Femur (tissue), 1 donor: ENCODE data around the gene PAEP.

ENCODE experiments used
- DNase-seq: peaks from one replicate; pipeline ENCODE4 v3.0.0-alpha.2; 2017

PAEP gene

DNA sequence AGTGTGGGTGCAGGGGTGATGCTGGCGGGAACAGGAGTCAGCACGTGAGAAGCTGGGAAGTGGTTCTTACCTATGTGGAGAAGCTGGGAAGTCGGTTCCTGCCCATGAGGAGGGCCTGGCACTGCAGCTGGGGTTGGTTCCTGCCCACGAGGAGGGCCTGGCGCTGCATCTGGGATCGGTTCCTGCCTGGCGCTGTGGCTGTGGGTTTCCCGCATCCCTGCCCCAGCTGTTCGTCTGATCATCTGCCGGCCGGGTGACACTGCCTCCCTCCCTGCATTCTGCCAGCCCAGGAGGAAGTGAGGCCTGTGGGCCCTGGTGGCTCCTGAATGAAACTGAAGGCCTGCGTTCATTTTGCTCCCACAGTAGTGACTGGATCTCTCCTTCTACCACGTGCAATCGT is 10.5 kb upstream of the PAEP start:
- DNase-seq: peak; percentile 16

DNA sequence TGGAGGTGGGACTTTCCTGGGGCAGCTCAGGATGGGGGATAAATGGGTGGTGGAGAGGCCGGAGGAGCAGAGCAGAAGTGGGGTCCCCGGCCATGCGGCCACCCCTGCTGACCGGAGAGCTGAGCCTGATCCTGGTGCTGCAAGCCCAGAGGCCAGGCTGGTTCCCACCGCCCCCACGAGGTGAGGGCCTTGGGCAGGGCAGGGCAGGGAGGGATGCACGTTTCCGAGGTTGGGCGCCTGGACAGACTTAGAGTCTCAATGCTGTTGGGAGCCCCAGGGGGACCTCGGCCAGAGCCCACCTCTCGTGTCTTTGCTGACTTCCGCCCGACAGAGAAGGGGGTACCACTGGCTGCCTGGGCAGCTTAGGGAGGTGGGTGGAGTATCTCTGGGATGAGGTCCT is 10.1 kb upstream of the PAEP start:
- no peak for DNase-seq

DNA sequence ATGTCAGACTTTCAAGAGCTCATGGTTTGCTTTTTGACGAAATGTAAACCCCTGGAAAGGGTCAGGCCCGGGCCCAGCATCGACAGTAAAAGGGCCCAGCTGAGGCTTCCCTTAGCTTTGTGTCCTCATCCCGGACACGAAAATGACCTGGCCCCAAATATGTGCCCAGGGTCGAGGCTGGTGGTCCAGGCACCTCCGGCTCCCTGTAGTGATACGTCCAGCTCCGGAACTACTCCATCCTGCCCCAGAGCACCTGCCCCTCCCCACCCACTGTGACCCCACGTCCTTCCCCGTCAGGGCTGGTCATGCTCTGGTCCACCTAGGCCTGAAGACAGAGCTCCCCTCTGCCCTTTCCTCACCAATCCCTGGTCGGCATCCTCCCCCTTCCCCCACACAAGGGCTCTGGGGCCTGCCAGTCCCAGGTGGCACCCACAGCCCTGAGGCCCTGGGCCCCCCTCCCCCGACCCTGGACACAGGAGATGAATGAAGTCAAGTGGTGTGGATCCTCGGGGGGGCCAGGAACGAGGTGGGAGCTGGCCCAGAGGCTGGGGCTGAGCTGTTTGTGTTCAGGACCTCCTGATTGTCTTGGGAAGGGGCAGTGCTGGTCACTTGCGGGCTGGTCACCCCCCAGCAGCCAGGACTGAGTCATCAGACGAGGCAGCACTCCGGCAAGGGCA is 9.4 kb upstream of the PAEP start:
- no peak for DNase-seq

DNA sequence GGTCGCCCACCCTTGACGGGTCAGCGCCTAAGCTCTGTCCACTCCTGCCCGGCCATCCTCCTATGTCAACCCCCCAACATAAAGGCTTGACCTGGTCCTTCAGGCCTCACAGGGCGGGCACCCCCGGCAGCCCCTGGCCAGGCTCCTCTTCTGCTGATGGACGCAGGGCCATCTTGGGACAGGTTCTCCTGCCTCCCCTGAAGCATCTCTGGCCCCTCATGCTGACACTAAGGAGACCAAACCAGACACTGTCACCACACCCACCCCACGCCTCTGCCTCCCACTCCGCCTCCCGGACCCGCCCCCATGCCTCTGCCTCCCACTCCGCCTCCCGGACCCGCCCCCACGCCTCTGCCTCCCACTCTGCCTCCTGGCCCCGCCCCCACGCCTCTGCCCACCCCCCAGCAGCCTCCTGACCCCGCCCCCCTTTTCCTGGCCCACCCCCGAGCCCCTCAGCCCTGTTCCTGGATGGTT is 8.8 kb upstream of the PAEP start:
- DNase-seq: no peak

DNA sequence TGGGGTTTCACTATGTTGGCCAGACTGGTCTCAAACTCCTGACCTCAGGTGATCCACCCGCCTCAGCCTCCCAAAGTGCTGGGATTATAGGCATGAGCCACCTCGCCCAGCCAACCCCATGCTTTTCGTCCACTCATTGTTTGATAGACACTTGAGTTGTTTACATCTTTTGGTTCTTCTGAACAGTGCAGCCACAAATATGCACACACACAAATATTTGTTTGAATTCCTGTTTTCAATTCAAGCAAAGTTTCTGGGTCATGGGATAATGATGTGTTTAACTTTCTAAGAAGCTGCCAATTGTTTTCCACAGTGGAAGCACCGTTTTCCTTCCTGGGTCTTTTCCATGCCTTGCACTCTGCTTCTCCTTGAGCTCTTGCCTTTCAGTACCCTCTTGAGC is 6.8 kb upstream of the PAEP start:
- DNase-seq: no peak

DNA sequence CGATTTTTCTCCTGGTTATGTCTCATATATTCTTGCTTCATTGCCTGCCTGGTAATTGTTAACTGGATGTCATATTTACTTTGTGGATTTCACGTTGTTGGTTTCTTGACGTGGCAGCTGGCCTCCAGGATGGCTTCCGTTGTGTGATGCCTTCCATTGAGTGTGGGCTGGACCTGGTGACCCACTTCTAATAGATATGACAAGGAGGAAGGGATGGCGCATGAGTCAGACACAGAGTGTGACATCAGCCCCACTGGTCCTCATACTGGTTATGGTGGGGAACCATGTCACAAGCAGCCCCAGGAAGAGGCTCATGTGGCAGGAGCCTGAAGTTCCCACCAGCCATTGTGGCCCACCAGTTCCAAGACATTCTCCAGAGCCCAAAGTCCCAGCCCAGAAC is 6.4 kb upstream of the PAEP start:
- no peak for DNase-seq

DNA sequence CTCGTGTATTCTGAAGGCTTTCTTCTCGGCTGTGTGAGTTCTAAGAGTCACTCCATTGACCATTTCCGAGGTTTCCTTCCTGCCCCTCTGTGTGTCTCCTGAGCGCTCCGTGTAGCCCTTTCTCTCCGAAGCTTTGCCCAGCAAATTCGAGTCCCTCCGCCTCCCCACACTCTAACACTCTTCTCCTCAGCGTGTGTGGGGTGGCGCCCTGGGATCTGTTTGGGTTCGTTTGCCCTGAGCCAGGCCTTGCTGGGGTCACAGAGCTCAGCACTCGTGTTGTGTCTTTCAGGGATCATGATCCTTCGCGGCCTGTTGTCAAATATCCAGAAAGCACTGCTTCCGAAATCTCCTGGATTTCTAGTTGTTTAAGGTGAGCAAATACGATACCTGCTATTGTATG is 5.6 kb upstream of the PAEP start:
- DNase-seq: no peak

DNA sequence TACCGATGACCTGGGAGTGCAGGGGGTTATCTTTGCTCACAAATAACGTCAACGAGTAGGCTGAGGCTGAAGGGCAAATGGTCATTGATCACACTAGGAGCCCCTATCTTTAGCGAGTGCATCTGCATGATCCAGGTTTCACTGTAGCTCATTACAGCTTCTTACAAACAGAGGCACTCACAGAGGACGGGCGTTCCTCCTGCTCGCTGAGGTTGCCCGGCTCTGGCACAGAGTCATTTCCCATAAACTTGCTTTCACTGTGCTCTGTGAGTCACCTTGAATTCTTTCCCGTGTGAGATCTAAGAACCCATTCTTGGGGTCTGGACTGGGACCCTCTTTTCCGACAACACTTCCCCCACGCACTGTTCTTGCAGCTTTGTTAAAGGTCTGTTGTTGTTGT is 1.9 kb upstream of the PAEP start:
- no peak for DNase-seq

DNA sequence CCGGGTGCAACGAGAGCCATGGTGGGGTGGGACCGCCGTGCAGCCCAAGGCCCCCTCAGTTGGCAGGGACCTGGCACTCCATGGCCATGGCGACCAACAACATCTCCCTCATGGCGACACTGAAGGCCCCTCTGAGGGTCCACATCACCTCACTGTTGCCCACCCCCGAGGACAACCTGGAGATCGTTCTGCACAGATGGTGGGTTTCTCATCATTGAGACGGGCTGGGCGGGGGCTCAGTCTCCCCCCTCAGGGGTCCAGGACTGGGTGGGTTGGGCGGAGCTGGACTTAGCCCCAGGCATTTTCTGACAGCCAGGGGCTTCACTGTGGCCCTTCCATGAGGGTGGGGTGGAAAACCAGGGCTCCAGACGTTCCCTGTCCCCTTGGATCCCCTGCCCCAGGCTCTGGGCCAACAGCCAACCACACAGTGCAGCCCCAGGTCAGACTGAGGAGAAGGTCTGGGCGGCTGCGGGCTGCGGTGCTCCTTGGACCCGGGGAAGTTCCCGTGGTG is 734 bp downstream of the PAEP start:
- no peak for DNase-seq

DNA sequence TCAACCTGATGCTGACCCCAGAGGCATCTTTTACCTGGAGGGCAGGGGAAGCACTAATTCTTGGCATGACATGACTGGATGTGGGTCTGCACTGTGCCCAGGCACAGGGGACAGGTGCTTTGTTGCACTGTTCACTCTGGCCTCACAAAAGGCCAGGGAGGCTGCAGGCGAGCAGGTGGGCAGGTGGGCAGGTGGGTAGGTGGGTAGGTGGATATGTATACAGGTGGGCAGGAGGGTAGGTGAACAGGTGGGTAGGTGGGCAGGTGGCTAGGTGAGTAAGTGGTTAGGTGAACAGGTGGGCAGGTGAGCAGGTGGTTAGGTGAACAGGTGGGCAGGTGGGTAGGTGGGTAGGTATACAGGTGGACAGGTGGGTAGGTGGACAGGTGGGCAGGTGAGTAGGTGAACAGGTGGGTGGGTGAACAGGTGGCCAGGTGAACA is 1.5 kb downstream of the PAEP start:
- DNase-seq: no peak

DNA sequence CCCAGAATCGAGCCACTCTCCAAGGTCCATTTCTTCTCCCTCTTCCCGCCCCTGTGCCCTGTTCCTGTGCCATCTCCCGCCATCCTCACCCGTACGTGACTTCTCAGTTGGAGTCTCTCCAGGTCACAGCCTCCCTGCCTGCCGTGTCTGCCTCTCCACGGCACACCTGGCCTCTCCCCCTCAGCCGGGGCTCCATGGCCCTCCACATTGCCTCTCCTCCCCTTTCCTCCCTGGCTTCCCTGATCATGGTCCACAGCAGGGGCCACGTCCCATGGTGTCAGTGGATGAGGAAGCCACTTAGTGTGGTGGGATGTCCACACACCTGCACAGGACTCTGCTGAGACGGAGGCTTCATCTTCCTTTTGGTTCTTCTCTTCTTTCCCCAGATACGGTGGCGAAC is 2.3 kb downstream of the PAEP start:
- no peak for DNase-seq

DNA sequence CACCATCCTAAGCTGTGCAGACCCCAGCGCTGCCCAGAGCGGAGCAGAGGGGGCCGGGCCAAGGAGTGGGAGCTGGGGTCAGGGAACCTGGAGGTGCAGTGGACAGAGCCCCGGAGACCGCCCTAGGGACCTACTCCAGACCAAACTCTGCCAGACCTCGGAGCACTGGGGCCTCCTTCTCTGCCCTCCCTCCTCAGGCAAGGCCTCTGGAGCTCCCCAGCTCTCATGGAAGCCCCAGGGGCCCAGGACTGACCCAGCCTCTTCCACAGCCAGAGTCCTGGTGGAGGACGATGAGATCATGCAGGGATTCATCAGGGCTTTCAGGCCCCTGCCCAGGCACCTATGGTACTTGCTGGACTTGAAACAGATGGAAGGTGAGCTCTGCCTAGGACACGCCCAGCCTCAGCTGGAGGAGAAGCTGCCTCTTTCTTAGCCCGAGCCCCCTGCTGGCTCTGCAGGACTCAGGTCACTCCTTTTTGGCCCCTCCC is 3.6 kb downstream of the PAEP start:
- no peak for DNase-seq

DNA sequence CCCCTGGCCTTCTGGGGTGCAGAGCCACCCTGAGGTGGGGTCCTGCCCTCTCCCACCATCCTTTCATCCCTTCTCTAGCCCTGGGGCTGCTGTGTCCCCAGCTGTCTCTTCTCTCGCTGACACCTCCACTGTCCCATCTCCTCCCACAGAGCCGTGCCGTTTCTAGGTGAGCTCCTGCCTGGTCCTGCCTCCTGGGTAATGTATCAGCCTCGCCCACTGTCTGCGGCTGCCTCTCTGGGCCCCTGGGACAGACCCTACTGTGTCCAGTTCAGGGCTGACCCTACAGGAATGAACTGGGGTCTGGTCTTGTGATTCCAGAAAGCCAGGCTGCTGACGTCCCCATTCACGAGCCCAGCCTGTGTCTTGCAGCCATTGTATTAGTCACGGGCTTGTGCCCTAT is 4.1 kb downstream of the PAEP start:
- no peak for DNase-seq

DNA sequence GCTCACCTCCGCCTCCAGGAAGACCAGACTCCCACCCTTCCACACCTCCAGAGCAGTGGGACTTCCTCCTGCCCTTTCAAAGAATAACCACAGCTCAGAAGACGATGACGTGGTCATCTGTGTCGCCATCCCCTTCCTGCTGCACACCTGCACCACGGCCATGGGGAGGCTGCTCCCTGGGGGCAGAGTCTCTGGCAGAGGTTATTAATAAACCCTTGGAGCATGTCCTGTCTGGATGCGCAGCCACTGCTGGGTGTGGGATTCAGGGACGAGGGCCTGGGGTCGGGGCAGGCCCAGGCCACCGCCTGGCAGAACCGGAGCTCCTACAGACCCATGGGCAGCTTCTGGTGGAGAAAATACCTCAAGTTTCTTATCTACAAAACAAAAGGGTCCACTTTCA is 5.0 kb downstream of the PAEP start:
- DNase-seq: no peak

DNA sequence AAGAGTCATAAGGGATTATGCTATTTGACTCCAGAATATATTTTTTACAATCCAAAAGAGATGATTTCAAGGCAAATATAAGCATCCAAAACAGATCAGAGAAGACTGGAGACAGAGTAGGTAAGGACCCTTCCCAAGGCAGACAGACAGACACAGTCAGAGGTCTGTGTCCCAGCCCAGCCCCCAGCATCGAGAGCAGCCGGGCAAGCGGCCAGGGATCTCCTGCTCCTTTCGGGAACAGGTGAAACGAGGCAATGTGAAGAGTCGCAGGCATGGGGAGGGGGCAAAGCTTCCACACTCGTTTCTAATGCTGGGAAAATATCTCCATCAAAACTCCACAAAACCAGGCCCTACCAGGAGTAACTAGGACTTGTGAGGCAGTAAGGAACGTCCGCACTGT is 5.8 kb downstream of the PAEP start:
- DNase-seq: no peak

DNA sequence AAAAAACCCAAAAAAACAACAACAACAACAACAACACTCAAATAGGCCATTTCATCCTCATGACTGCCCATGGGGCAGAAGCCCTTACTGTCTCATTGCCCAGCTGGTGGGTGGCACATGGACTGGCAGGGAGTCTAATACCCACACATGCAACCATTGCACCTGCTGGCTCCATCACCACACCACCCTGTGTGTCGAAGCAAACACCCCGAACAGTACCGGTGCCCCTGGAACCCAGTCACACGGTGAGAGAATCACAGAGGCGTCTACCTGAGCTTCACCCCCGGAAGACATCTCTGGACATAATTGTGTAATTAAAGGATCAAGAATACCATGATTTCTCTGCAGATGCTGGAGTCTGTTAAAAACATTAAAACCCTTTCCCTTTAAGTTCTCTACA is 6.5 kb downstream of the PAEP start:
- no peak for DNase-seq

DNA sequence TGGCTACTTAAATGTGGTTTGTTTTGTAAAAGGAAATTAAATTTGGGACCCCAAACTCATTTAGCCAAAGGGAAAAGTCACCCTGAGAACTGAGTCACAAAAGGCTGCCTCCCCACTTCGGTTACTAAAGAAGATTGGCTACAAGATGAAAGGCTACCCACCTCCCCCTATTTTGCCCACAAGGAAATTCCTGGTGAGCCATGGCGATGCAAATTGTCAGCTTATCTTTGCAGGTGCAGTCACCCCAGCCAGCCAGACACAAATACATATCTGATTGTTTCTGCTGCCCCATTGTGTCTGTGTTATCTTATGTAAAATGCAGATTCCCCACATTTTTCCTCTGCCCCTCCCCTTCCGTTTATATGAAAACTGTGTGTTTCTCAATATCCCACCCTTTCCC is 8.9 kb downstream of the PAEP start:
- DNase-seq: no peak

DNA sequence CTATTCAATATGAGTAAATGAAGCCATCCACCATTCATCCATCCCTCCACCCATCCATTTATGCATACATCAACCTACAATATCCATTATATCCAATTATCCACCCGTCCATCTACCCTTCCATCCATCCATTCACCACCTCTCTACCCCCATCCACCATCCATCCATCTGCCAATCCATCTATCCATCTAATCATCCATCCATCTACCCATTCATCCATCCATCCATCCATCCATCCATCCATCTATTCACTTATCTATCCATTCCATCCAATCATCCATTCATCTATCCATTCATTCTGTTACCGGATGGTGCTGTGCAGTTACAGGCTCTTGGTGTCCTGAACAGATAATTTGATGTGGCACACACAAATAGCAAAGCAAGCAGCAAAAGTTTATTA is 10.7 kb downstream of the PAEP start:
- no peak for DNase-seq

DNA sequence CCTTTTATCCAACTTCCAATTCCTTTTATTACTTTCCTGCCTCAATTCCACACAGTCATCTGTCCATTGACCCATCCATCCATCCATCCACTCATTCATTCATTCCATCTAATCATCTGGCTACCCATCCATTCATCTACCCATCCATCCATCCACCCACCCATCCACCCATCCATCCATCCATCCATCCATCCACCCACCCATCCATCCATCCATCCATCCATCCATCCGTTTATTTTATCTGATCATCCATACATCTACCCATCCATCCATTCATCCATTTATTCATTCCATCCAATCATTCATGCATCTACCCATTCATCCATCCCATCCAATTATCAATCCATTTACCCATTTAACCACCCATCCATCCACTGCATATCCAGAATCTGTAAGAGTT is 11.6 kb downstream of the PAEP start:
- DNase-seq: no peak

DNA sequence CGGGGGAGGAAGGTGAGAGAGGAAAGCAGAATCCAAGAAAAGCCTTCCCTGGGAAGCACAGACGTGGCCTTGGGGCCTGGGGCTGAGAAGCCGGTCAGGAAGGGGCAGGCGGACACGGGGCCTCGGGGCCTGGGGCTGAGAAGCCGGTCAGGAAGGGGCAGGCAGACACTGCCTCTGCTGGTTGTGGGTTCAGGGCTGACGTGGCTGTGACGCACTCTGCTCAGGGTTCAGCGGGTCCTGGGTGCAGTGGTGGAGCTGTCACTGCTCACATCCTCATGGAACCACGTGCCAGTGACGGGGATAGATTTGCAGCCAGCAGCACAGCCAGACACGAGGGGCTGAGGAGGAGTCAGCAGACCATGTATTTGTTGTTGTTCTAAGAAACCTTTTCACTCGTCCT is 12.8 kb downstream of the PAEP start:
- no peak for DNase-seq

DNA sequence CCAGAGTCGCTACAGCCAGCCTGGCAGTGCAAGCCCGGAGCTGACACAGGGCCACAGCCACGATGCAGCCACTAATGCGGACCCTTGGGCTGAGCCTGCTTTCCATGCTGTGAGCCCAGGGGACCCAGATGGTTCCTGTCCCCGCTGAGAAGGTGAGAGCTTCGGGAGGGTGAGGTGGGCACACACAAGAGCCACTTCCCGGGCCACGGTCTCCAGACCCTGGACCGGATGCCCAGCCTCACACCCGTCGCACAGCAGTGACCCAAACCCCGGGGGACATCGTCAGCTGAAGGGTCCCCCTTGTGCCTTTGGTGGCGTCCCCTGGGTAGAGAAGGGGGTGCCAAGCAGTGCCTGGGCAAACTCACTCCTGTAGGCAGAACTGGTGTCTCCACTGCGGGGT is 13.4 kb downstream of the PAEP start:
- DNase-seq: no peak

DNA sequence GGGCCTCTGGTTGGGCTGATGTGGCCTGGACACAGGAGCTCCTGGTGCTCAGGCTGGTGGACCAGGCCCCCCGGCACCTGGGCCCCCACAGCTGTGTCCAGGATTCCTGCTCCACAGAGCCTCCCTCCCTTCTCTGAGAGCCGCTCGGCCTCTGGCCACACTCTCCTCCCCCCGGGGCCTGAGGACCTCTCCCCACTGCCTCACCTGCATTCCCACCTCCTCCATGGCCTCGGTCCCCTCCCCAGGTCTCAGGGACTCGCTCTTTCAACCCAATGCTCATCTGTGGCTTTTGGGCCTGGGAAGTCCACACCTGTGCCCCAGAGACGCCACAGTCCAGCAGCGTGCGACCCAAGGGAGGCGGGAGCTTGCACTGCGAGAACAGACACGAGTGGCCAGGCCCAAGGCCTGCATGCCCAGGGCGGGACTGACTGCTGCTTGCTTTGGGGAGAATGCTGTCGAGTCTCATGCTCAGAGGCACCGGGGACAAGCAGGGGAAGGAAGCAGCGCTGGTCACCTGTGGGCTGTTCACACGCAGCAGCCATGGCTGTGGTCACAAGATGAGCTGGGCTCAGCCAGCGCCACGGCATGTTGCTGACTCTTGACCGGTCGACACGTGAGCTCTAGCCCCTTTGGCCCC is 14.6 kb downstream of the PAEP start:
- no peak for DNase-seq

DNA sequence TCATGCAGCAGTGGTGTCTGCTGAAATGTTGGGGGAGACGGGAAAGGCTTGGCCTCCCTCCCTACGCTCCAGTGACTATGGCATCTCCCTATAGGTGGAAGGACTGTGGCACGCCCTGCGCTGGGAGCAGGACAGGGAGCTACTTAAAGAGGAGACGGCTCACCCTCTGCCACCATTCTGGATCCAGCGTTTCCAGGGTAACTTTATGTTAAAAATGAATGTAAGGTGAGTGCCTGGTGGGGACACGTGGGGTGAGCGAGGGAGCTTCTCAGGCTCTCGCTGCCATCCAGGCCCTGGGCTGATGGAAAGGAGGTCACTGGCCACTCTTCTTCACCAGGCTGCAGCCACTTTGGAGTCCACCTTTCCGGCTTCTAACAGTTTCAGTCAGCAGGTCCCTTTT is 15.7 kb downstream of the PAEP start:
- DNase-seq: no peak

DNA sequence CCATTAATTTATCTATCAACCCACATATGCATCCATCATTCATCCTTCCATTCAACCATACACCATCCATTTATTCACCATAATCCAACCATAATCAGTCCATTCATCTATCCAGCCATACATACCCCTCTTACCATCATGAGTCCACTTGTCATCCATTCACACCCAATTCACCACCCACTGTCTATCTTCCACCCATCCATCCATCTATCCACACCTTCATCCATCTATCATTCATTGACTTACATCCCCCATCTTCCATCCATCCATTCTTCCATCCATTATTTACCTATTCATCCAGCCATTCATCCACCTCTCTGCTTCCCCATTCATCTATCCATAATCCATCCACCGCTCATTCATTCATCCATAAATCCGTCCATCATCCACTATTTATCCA is 17.8 kb downstream of the PAEP start:
- DNase-seq: no peak
